ENCODE measurements around the gene ZNF783. TPM values are rescaled to one million over a fixed set of nuclear protein-coding genes. Genes with fewer than 3 reads are reported as not detected.

The ZNF783 gene
- total RNA-seq, 1 donor from 2014 or later, result 4.5 TPM

DNA sequence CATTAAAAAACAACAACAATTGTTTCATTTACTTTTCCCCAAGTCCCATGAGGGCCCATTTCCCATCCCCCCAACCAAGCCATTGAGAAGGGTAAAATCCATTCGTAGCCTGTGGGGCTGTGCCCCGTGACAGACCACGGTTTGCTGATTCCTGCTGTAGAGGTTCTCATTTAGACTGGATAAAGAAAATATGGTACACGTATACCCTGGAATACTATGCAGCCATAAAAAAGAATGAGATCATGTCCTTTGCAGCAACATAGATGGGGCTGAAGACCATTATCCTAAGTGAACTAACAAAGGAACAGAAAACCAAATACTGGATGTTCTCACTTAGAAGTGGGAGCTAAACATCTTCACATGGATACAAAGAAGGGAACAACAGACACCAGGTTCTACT, 44.9 kb downstream of the ZNF783 start:
- H3K4me3 ChIP-seq, result no peak overlapping the region
- no peak for DNase-seq
- no peaks in the 10 kb centered on the region for H3K36me3 ChIP-seq
- TF ChIP-seq, protein P1, sequence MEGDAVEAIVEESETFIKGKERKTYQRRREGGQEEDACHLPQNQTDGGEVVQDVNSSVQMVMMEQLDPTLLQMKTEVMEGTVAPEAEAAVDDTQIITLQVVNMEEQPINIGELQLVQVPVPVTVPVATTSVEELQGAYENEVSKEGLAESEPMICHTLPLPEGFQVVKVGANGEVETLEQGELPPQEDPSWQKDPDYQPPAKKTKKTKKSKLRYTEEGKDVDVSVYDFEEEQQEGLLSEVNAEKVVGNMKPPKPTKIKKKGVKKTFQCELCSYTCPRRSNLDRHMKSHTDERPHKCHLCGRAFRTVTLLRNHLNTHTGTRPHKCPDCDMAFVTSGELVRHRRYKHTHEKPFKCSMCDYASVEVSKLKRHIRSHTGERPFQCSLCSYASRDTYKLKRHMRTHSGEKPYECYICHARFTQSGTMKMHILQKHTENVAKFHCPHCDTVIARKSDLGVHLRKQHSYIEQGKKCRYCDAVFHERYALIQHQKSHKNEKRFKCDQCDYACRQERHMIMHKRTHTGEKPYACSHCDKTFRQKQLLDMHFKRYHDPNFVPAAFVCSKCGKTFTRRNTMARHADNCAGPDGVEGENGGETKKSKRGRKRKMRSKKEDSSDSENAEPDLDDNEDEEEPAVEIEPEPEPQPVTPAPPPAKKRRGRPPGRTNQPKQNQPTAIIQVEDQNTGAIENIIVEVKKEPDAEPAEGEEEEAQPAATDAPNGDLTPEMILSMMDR (IDR thresholded peaks at IDR 0.05; ENCODE audit: borderline replicate concordance), result no peak
- no peaks in the 10 kb centered on the region for H3K4me1 ChIP-seq
- intact Hi-C loops (cut with micrococcal nuclease), result no loop called here
- no peaks in the 10 kb centered on the region for H3K9me3 ChIP-seq (replicated peaks)
- H3K27ac ChIP-seq (replicated peaks), result no peak overlapping the region
- peaks cover 14% of the 10 kb centered on the region for H3K27me3 ChIP-seq (ENCODE audit: low read depth)

GRCh38 chr7:149307775-149308501, 45.9 kb downstream of the ZNF783 start:
- intact Hi-C loops (cut with micrococcal nuclease), result no loop called here
- TF ChIP-seq, protein P1 (IDR thresholded peaks at IDR 0.05; ENCODE audit: borderline replicate concordance), result no peak
- H3K4me1 ChIP-seq, result no peaks in the 10 kb centered on the region
- DNase-seq, result no peak
- H3K9me3 ChIP-seq (replicated peaks), result no peaks in the 10 kb centered on the region
- no peaks in the 10 kb centered on the region for H3K36me3 ChIP-seq
- H3K27ac ChIP-seq (replicated peaks), result no peak overlapping the region
- H3K27me3 ChIP-seq (ENCODE audit: low read depth), result peaks cover 14% of the 10 kb centered on the region
- H3K4me3 ChIP-seq, result no peak overlapping the region

GRCh38 chr7:149310113-149310836, 48.3 kb downstream of the ZNF783 start:
- H3K27me3 ChIP-seq (ENCODE audit: low read depth), result peaks cover 10% of the 10 kb centered on the region
- no peaks in the 10 kb centered on the region for H3K4me1 ChIP-seq
- H3K36me3 ChIP-seq, result no peaks in the 10 kb centered on the region
- H3K9me3 ChIP-seq (replicated peaks), result no peaks in the 10 kb centered on the region
- H3K27ac ChIP-seq (replicated peaks), result no peak overlapping the region
- H3K4me3 ChIP-seq, result no peak overlapping the region
- no peak for DNase-seq
- TF ChIP-seq, protein P1 (IDR thresholded peaks at IDR 0.05; ENCODE audit: borderline replicate concordance), result peak; percentile 54
- intact Hi-C loops (cut with micrococcal nuclease), result no loop called here

DNA sequence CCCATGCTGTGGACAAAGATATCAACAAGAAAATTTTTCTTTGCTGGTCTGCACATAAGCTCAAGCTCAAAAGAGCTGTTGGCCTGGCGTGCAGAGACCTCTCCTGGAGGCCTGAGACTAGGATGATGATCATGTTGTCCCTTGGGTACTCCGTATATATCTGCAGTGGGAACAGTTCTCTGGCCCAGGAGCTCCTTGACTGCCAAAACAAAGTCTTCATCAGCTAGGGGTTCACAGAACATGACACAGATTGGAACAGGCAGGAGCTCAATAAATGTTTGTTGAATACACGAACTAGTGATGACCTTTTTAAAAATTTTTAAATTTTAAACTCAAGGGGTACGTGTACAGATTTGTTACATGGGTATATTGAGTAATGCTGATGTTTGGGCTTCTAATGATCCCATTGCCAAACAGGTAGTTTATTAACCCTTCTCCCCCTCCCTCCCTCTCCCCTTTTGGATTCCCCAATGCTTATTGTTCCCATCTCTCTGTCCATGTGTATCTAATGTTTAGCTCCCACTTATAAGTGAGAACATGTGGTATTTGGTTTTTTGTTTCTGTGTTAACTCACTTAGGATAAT, 49.1 kb downstream of the ZNF783 start:
- intact Hi-C loops (cut with micrococcal nuclease), result no loop called here
- Histone ChIP-seq H3K36me3 (no peaks in the 10 kb centered on the region), H3K9me3 (replicated peaks) (no peaks in the 10 kb centered on the region), H3K27ac (replicated peaks) (no peak overlapping the region), H3K27me3 (ENCODE audit: low read depth) (peaks cover 7% of the 10 kb centered on the region), H3K4me3 (no peak overlapping the region), H3K4me1 (no peaks in the 10 kb centered on the region)
- TF ChIP-seq, protein P1 (IDR thresholded peaks at IDR 0.05; ENCODE audit: borderline replicate concordance), result no peak
- DNase-seq, result no peak

GRCh38 chr7:149313981-149314380, 52.0 kb downstream of the ZNF783 start:
- TF ChIP-seq, protein P1 (IDR thresholded peaks at IDR 0.05; ENCODE audit: borderline replicate concordance), result no peak
- intact Hi-C loops (cut with micrococcal nuclease), result no loop called here

More at GRCh38 chr7:149313981-149314380, 52.0 kb downstream of the ZNF783 start:
- no peak overlapping the region for H3K4me3 ChIP-seq
- H3K36me3 ChIP-seq, result no peaks in the 10 kb centered on the region
- peaks cover 13% of the 10 kb centered on the region for H3K27me3 ChIP-seq (ENCODE audit: low read depth)
- no peak for DNase-seq
- H3K4me1 ChIP-seq, result no peaks in the 10 kb centered on the region
- H3K9me3 ChIP-seq (replicated peaks), result no peaks in the 10 kb centered on the region
- H3K27ac ChIP-seq (replicated peaks), result no peak overlapping the region

Data from left ventricle myocardium inferior (tissue), 1 donor.